WTC11 (cell line): ENCODE results near the gene TP73. TPM values are rescaled to one million over a fixed set of nuclear protein-coding genes. Genes with fewer than 3 reads are reported as not detected.

Source experiments
- ATAC-seq: fragments of 200-7000 bp; cut with Tn5 transposase; 2 replicates; pipeline ENCODE4 v1.10.0; 2021; ENCODE audit warnings: mild to moderate bottlenecking, moderate library complexity
- CTCF ChIA-PET: fragments of 300-600 bp; sonication (Branson Sonifier 250); formaldehyde crosslinking; loops from one replicate; lab custom pipeline; 2021; ENCODE audit warnings: antibody characterized with exemption; lab: Charles Lee
- POLR2A ChIA-PET: fragments of 350-600 bp; sonication (Branson Sonifier 250); formaldehyde crosslinking; loops from one replicate; lab custom pipeline; 2021; ENCODE audit warnings: antibody characterized with exemption; lab: Charles Lee
- DNase-seq: peaks from one replicate; pipeline ENCODE4 v3.0.0; 2021; ENCODE audit warnings: low spot score
- H3K27ac Mint-ChIP-seq: 2 replicates; pipeline ENCODE4 v1.8.0; 2021; ENCODE audit warnings: mixed read lengths
- H3K27me3 Mint-ChIP-seq: 2 replicates; pipeline ENCODE4 v1.8.0; 2021; ENCODE audit warnings: low read depth, mild to moderate bottlenecking, moderate library complexity, mixed read lengths
- H3K36me3 Mint-ChIP-seq: 2 replicates; pipeline ENCODE4 v1.8.0; 2021; ENCODE audit warnings: mixed read lengths
- H3K4me1 Mint-ChIP-seq: 2 replicates; pipeline ENCODE4 v1.8.0; 2022; ENCODE audit warnings: mixed read lengths
- H3K4me3 Mint-ChIP-seq: 2 replicates; pipeline ENCODE4 v1.8.0; 2021; ENCODE audit warnings: mild to moderate bottlenecking, moderate library complexity, mixed read lengths
- H3K9me3 Mint-ChIP-seq: 2 replicates; pipeline ENCODE4 v1.8.0; 2021; ENCODE audit warnings: mixed read lengths
- AR ChIP-seq: fragments of 250-450 bp; sonication (Bioruptor Pico); IDR thresholded peaks from 2 replicates; pipeline ENCODE4 v1.9.0; 2021; ENCODE audit warnings: mild to moderate bottlenecking
- ATF6 ChIP-seq: sonication (generic); formaldehyde crosslinking; IDR thresholded peaks from 2 replicates; pipeline ENCODE4 v1.8.1; 2023; ENCODE audit warnings: mild to moderate bottlenecking, missing genetic modification reagents
- CREB1 ChIP-seq: sonication (generic); formaldehyde crosslinking; IDR thresholded peaks from 2 replicates; pipeline ENCODE4 v1.8.0; 2023; ENCODE audit warnings: mild to moderate bottlenecking, missing genetic modification reagents
- ERG ChIP-seq: fragments of 250-450 bp; sonication (Bioruptor Pico); IDR thresholded peaks from 2 replicates; pipeline ENCODE4 v1.8.0; 2021; ENCODE audit warnings: mild to moderate bottlenecking
- ESRRA ChIP-seq: sonication (generic); formaldehyde crosslinking; IDR thresholded peaks from 2 replicates; pipeline ENCODE4 v1.8.1; 2022; ENCODE audit warnings: mild to moderate bottlenecking, missing genetic modification reagents, borderline replicate concordance
- FOXK1 ChIP-seq: sonication (generic); formaldehyde crosslinking; IDR thresholded peaks from 2 replicates; pipeline ENCODE4 v1.8.0; 2022; ENCODE audit warnings: mild to moderate bottlenecking, moderate library complexity, missing genetic modification reagents
- GRHL2 ChIP-seq: fragments of 250-450 bp; sonication (Bioruptor Pico); IDR thresholded peaks from 2 replicates; pipeline ENCODE4 v1.8.0; 2022; ENCODE audit warnings: mild to moderate bottlenecking, moderate library complexity; ENCODE audit not compliant: insufficient replicate concordance, severe bottlenecking
- JUN ChIP-seq: sonication (generic); formaldehyde crosslinking; IDR thresholded peaks from 2 replicates; pipeline ENCODE4 v1.8.0; 2023; ENCODE audit warnings: mild to moderate bottlenecking, missing genetic modification reagents
- MAX ChIP-seq: sonication (generic); formaldehyde crosslinking; IDR thresholded peaks from 2 replicates; pipeline ENCODE4 v1.8.0; 2022; ENCODE audit warnings: mild to moderate bottlenecking, missing genetic modification reagents
- RORB ChIP-seq: fragments of 250-450 bp; sonication (Bioruptor Pico); IDR thresholded peaks from 2 replicates; pipeline ENCODE4 v1.9.0; 2021; ENCODE audit warnings: mild to moderate bottlenecking
- SOX15 ChIP-seq: fragments of 250-450 bp; sonication (Bioruptor Pico); IDR thresholded peaks from 2 replicates; pipeline ENCODE4 v1.9.0; 2021; ENCODE audit warnings: mild to moderate bottlenecking
- STAT6 ChIP-seq: sonication (generic); formaldehyde crosslinking; conservative IDR thresholded peaks from 2 replicates; pipeline ENCODE4 v1.8.1; 2023; ENCODE audit warnings: mild to moderate bottlenecking, low read depth, missing genetic modification reagents, moderate library complexity
- TP53 ChIP-seq: sonication (generic); formaldehyde crosslinking; IDR thresholded peaks from 2 replicates; pipeline ENCODE4 v1.8.1; 2023; ENCODE audit warnings: mild to moderate bottlenecking, missing genetic modification reagents
- ZNF121 ChIP-seq: sonication (generic); formaldehyde crosslinking; IDR thresholded peaks from 2 replicates; pipeline ENCODE4 v1.8.0; 2023; ENCODE audit warnings: missing genetic modification reagents
- ZNF138 ChIP-seq: sonication (generic); formaldehyde crosslinking; conservative IDR thresholded peaks from 2 replicates; pipeline ENCODE4 v1.8.1; 2022; ENCODE audit warnings: mild to moderate bottlenecking, moderate library complexity, missing genetic modification reagents
- ZNF232 ChIP-seq: sonication (generic); formaldehyde crosslinking; IDR thresholded peaks from 2 replicates; pipeline ENCODE4 v1.8.0; 2022; ENCODE audit warnings: mild to moderate bottlenecking, missing genetic modification reagents
- ZNF423 ChIP-seq: fragments of 250-450 bp; sonication (Bioruptor Pico); IDR thresholded peaks from 2 replicates; pipeline ENCODE4 v2.1.2; 2022; ENCODE audit warnings: mild to moderate bottlenecking, moderate library complexity
- ZNF512 ChIP-seq: sonication (generic); formaldehyde crosslinking; IDR thresholded peaks from 2 replicates; pipeline ENCODE4 v1.8.1; 2022; ENCODE audit warnings: missing genetic modification reagents, borderline replicate concordance
- total RNA-seq: library from RNA; stranded (reverse); gene quantifications from 3 replicates; pipeline ENCODE4 v1.2.3, GENCODE V29; 2021

Gene TP73
- total RNA-seq, 1 experiment from 2014 or later = 5.7 TPM

- POLR2A ChIA-PET = no interaction called here
- H3K9me3 Mint-ChIP-seq = no peaks in the 10 kb centered on the region
- TF ChIP-seq ZNF423 (CRISPR knock-in tag) (no peak), RORB (no peak), ATF6 (CRISPR knock-in tag) (no peak), ZNF232 (no peak), STAT6 (CRISPR knock-in tag) (no peak), SOX15 (CRISPR knock-in tag) (no peak), ZNF138 (no peak), MAX (CRISPR knock-in tag) (no peak)
- TF ChIP-seq, all 79 proteins: peak for 0
- Mint-ChIP-seq H3K4me1 (peaks cover 15% of the 10 kb centered on the region), H3K36me3 (no peaks in the 10 kb centered on the region), H3K27ac (no peak overlapping the region), H3K27me3 (peaks cover 4% of the 10 kb centered on the region), H3K4me3 (no peak overlapping the region)
- no peak for DNase-seq
- no peak for ATAC-seq
- CTCF ChIA-PET = interaction anchor here (1.1 to 2.1 kb wide), 3 partner anchors 13 to 16 kb away, joined by 7 to 19 read pairs (median 8); no protein-coding TSS in a partner anchor
These were observed 59.1 kb downstream of the TP73 start for GRCh38 chr1:3711381-3711779.

- H3K36me3 Mint-ChIP-seq = no peaks in the 10 kb centered on the region
- ATAC-seq (no peak), DNase-seq (no peak)
- peaks cover 4% of the 10 kb centered on the region for H3K27me3 Mint-ChIP-seq
- no peaks in the 10 kb centered on the region for H3K9me3 Mint-ChIP-seq
- 0 out of 2 replicates have a peak overlapping the region, but pooled peaks have one; percentile 25 for H3K27ac Mint-ChIP-seq
- TF ChIP-seq ZNF121 (CRISPR knock-in tag) (no peak), TP53 (CRISPR knock-in tag) (no peak), ZNF512 (CRISPR knock-in tag) (no peak), AR (CRISPR knock-in tag) (no peak), ERG (no peak), ZNF423 (CRISPR knock-in tag) (no peak), FOXK1 (CRISPR knock-in tag) (no peak), CREB1 (CRISPR knock-in tag) (no peak), ESRRA (CRISPR knock-in tag) (no peak), GRHL2 (CRISPR knock-in tag) (no peak), JUN (CRISPR knock-in tag) (no peak), MAX (CRISPR knock-in tag) (no peak)
- ChIA-PET POLR2A (no interaction called here), CTCF (interaction anchor here (1.1 to 2.1 kb wide), 3 partner anchors 13 to 16 kb away, joined by 7 to 19 read pairs (median 8); no protein-coding TSS in a partner anchor)
- H3K4me3 Mint-ChIP-seq = no peak overlapping the region
- H3K4me1 Mint-ChIP-seq = peaks cover 15% of the 10 kb centered on the region
These were observed 59.6 kb downstream of the TP73 start for GRCh38 chr1:3711780-3712451.
